Stimulated activated naive CD8-positive, alpha-beta T cell treated with anti-CD3 and anti-CD28 coated beads, Interleukin-15, amount 100 ng/mL, for 72 hours (primary cell): ENCODE measurements around the gene GPR6.
A peak's percentile ranks its signal among the peaks of the same experiment; 100 is the strongest.

Source experiments
- ATAC-seq: fragments of 150-1000 bp; cut with Tn5 transposase; 2 replicates; pipeline ENCODE4 v1.10.0; 2021; ENCODE audit warnings: mild to moderate bottlenecking, moderate library complexity
- DNase-seq, 2 donors: peaks; one replicate each; pipeline ENCODE4 v3.0.0; 2021 to 2022
- H3K27ac Mint-ChIP-seq, 2 donors: one replicate each; pipeline ENCODE4 v1.8.0; 2022; ENCODE audit warnings: mild to moderate bottlenecking in 2 of 2, mixed read lengths in 2 of 2, moderate library complexity in 2 of 2
- H3K27me3 Mint-ChIP-seq: one replicate; pipeline ENCODE4 v1.8.0; 2022; ENCODE audit warnings: mixed read lengths
- H3K4me1 Mint-ChIP-seq: one replicate; pipeline ENCODE4 v1.8.0; 2022; ENCODE audit warnings: mild to moderate bottlenecking, mixed read lengths
- H3K4me3 Mint-ChIP-seq, 2 donors: one replicate each; pipeline ENCODE4 v1.8.0; 2022; ENCODE audit warnings: mild to moderate bottlenecking in 2 of 2, mixed read lengths in 2 of 2, moderate library complexity in 1 of 2
- H3K9me3 Mint-ChIP-seq, 2 donors: one replicate each; pipeline ENCODE4 v1.8.0; 2022; ENCODE audit warnings: mixed read lengths in 2 of 2

GPR6 gene

GRCh38 chr6:109978174-109979032 is at the start of gene GPR6:
Gene GPR6, plus strand, starts transcription at chr6:109978311. Its CDS starts 802 bp downstream, at chr6:109979113.
- no peak within 1 kb of the TSS for H3K27ac Mint-ChIP-seq
- DNase-seq = peak; percentile 51 to 52
- H3K27me3 Mint-ChIP-seq = peaks cover 83% of the 10 kb centered on the region
- H3K9me3 Mint-ChIP-seq = peaks cover 3 to 7% of the 10 kb centered on the region in 2 donors
- peaks cover 10% of the 10 kb centered on the region for H3K4me1 Mint-ChIP-seq
- ATAC-seq = peak; percentile 85
- peak within 1 kb of the TSS in 1 of 2 donors; percentile 9 for H3K4me3 Mint-ChIP-seq

- ATAC-seq = no peak
- no peak overlapping the region for H3K4me3 Mint-ChIP-seq
- H3K27me3 Mint-ChIP-seq = no peaks in the 10 kb centered on the region
- H3K4me1 Mint-ChIP-seq = no peaks in the 10 kb centered on the region
- peaks cover 7 to 11% of the 10 kb centered on the region in 2 donors for H3K9me3 Mint-ChIP-seq
- DNase-seq = no peak
- no peak overlapping the region for H3K27ac Mint-ChIP-seq
Measured at GRCh38 chr6:109934293-109934692, 43.8 kb upstream of the GPR6 start.

GRCh38 chr6:109939654-109940053 is 38.5 kb upstream of the GPR6 start:
- peaks cover 7 to 18% of the 10 kb centered on the region in 2 donors for H3K9me3 Mint-ChIP-seq
- ATAC-seq (no peak), DNase-seq (no peak)
- no peak overlapping the region for H3K4me3 Mint-ChIP-seq
- peak overlapping the region in 1 of 2 donors; percentile 21 for H3K27ac Mint-ChIP-seq
- no peaks in the 10 kb centered on the region for H3K4me1 Mint-ChIP-seq
- H3K27me3 Mint-ChIP-seq = peaks cover 20% of the 10 kb centered on the region

GRCh38 chr6:109944448-109944847 is 33.7 kb upstream of the GPR6 start:
- no peak for DNase-seq
- Mint-ChIP-seq H3K4me1 (no peaks in the 10 kb centered on the region), H3K4me3 (no peak overlapping the region), H3K27me3 (peaks cover 29% of the 10 kb centered on the region), H3K27ac (no peak overlapping the region), H3K9me3 (peaks cover 0 to 7% of the 10 kb centered on the region in 2 donors)
- ATAC-seq = no peak

- no peak for DNase-seq
- peaks cover 29% of the 10 kb centered on the region for H3K27me3 Mint-ChIP-seq
- H3K4me3 Mint-ChIP-seq = no peak overlapping the region
- H3K9me3 Mint-ChIP-seq = peaks cover 0 to 4% of the 10 kb centered on the region in 2 donors
- no peak for ATAC-seq
- H3K4me1 Mint-ChIP-seq = no peaks in the 10 kb centered on the region
- H3K27ac Mint-ChIP-seq = no peak overlapping the region
Measured at GRCh38 chr6:109945091-109945490, 33.0 kb upstream of the GPR6 start.

GRCh38 chr6:109946979-109947378 is 31.1 kb upstream of the GPR6 start:
- Mint-ChIP-seq H3K4me1 (no peaks in the 10 kb centered on the region), H3K27ac (no peak overlapping the region), H3K9me3 (peaks cover 0 to 6% of the 10 kb centered on the region in 2 donors), H3K4me3 (no peak overlapping the region), H3K27me3 (peaks cover 19% of the 10 kb centered on the region)
- ATAC-seq = no peak
- no peak for DNase-seq

- H3K9me3 Mint-ChIP-seq = peaks cover 1 to 9% of the 10 kb centered on the region in 2 donors
- H3K4me3 Mint-ChIP-seq = no peak overlapping the region
- H3K27me3 Mint-ChIP-seq = peaks cover 9% of the 10 kb centered on the region
- no peak overlapping the region for H3K27ac Mint-ChIP-seq
- no peak for ATAC-seq
- no peak for DNase-seq
- no peaks in the 10 kb centered on the region for H3K4me1 Mint-ChIP-seq
Measured at GRCh38 chr6:109949281-109950065, 28.6 kb upstream of the GPR6 start.

- H3K4me3 Mint-ChIP-seq = no peak overlapping the region
- no peaks in the 10 kb centered on the region for H3K4me1 Mint-ChIP-seq
Measured at GRCh38 chr6:109955491-109955890, 22.6 kb upstream of the GPR6 start.

GRCh38 chr6:109958626-109959025 is 19.5 kb upstream of the GPR6 start:
- ATAC-seq (no peak), DNase-seq (no peak)
- peaks cover 5 to 8% of the 10 kb centered on the region in 2 donors for H3K9me3 Mint-ChIP-seq
- H3K4me3 Mint-ChIP-seq = no peak overlapping the region
- H3K4me1 Mint-ChIP-seq = peaks cover 8% of the 10 kb centered on the region
- peaks cover 18% of the 10 kb centered on the region for H3K27me3 Mint-ChIP-seq
- no peak overlapping the region for H3K27ac Mint-ChIP-seq

More at GRCh38 chr6:109955491-109955890, 22.6 kb upstream of the GPR6 start:
- Mint-ChIP-seq H3K27me3 (peaks cover 10% of the 10 kb centered on the region), H3K27ac (no peak overlapping the region), H3K9me3 (peaks cover 5 to 14% of the 10 kb centered on the region in 2 donors)
- no peak for ATAC-seq
- DNase-seq = no peak

- Mint-ChIP-seq H3K9me3 (no peaks in the 10 kb centered on the region), H3K4me1 (peaks cover 8% of the 10 kb centered on the region), H3K27me3 (peaks cover 18% of the 10 kb centered on the region), H3K4me3 (no peak overlapping the region), H3K27ac (no peak overlapping the region)
- peak; percentile 59 for ATAC-seq
- no peak for DNase-seq
Measured at GRCh38 chr6:109961611-109962041, 16.5 kb upstream of the GPR6 start.

GRCh38 chr6:109962271-109962670 is 15.8 kb upstream of the GPR6 start:
- H3K27me3 Mint-ChIP-seq = peaks cover 12% of the 10 kb centered on the region
- DNase-seq = no peak
- no peak overlapping the region for H3K27ac Mint-ChIP-seq
- no peak overlapping the region for H3K4me3 Mint-ChIP-seq
- peaks cover 8% of the 10 kb centered on the region for H3K4me1 Mint-ChIP-seq
- no peak for ATAC-seq
- no peaks in the 10 kb centered on the region for H3K9me3 Mint-ChIP-seq

- DNase-seq = no peak
- ATAC-seq = no peak
- H3K27me3 Mint-ChIP-seq = peaks cover 8% of the 10 kb centered on the region
- H3K4me1 Mint-ChIP-seq = peaks cover 8% of the 10 kb centered on the region
- no peak overlapping the region for H3K4me3 Mint-ChIP-seq
- H3K9me3 Mint-ChIP-seq = no peaks in the 10 kb centered on the region
- no peak overlapping the region for H3K27ac Mint-ChIP-seq
Measured at GRCh38 chr6:109963598-109964170, 14.4 kb upstream of the GPR6 start.

- no peak overlapping the region for H3K4me3 Mint-ChIP-seq
- ATAC-seq = no peak
- H3K4me1 Mint-ChIP-seq = peaks cover 8% of the 10 kb centered on the region
- no peak overlapping the region for H3K27ac Mint-ChIP-seq
- no peak for DNase-seq
- peaks cover 16% of the 10 kb centered on the region for H3K27me3 Mint-ChIP-seq
- no peaks in the 10 kb centered on the region for H3K9me3 Mint-ChIP-seq
Measured at GRCh38 chr6:109964949-109965348, 13.2 kb upstream of the GPR6 start.

- Mint-ChIP-seq H3K9me3 (no peaks in the 10 kb centered on the region), H3K4me1 (peaks cover 8% of the 10 kb centered on the region), H3K27me3 (peaks cover 21% of the 10 kb centered on the region), H3K27ac (no peak overlapping the region), H3K4me3 (no peak overlapping the region)
- DNase-seq = no peak
- ATAC-seq = no peak
Measured at GRCh38 chr6:109966299-109966698, 11.8 kb upstream of the GPR6 start.

GRCh38 chr6:109977791-109978173 is 329 bp upstream of the GPR6 start:
- ATAC-seq (no peak), DNase-seq (no peak)
- Mint-ChIP-seq H3K4me1 (peaks cover 10% of the 10 kb centered on the region), H3K27ac (no peak overlapping the region), H3K4me3 (peak overlapping the region in 1 of 2 donors; percentile 9), H3K9me3 (peaks cover 3 to 7% of the 10 kb centered on the region in 2 donors), H3K27me3 (peaks cover 80% of the 10 kb centered on the region)
